ENCODE results near the gene BTK.

The BTK gene

GRCh38 chrX:101393530-101394305, 7.7 kb upstream of the BTK start:
- H3K36me3 ChIP-seq = no peaks in the 10 kb centered on the region
- DNase-seq = no peak
- H3K27me3 ChIP-seq = no peaks in the 10 kb centered on the region
- no peak overlapping the region for H3K27ac ChIP-seq
- H3K9me3 ChIP-seq = no peaks in the 10 kb centered on the region
- H3K4me1 ChIP-seq = peaks cover 0 to 5% (median 0%) of the 10 kb centered on the region in 4 donors
- TF ChIP-seq CTCF (IDR thresholded peaks at IDR 0.05) = no peak
- H3K4me3 ChIP-seq = no peak overlapping the region
- intact Hi-C loops (cut with DNase I; ENCODE audit: low total_unique reads) = no loop called here

GRCh38 chrX:101391831-101392230, 5.8 kb upstream of the BTK start:
- intact Hi-C loops (cut with DNase I; ENCODE audit: low total_unique reads) = no loop called here
- Histone ChIP-seq H3K4me1 (peaks cover 0 to 5% (median 0%) of the 10 kb centered on the region in 4 donors), H3K4me3 (peak overlapping the region; percentile 53 to 56), H3K9me3 (no peaks in the 10 kb centered on the region), H3K27me3 (no peaks in the 10 kb centered on the region), H3K27ac (peak overlapping the region; percentile 72 to 79), H3K36me3 (no peaks in the 10 kb centered on the region)
- no peak for TF ChIP-seq CTCF (IDR thresholded peaks at IDR 0.05)
- DNase-seq = no peak

GRCh38 chrX:101390664-101391525, 4.9 kb upstream of the BTK start, which contains the start of gene RPL36A:
Gene RPL36A (plus strand): TSS chrX:101391011. CDS start chrX:101391044, 33 bp downstream.
- Histone ChIP-seq H3K36me3 (no peaks in the 10 kb centered on the region), H3K4me3 (peak within 1 kb of the TSS; percentile 53 to 56), H3K27me3 (no peaks in the 10 kb centered on the region), H3K9me3 (no peaks in the 10 kb centered on the region), H3K27ac (peak within 1 kb of the TSS; percentile 72 to 79), H3K4me1 (peaks cover 0 to 5% (median 0%) of the 10 kb centered on the region in 4 donors)
- TF ChIP-seq CTCF (IDR thresholded peaks at IDR 0.05) = peak; percentile 48 to 70
- peak; percentile 87 to 89 for DNase-seq
- intact Hi-C loops (cut with DNase I; ENCODE audit: low total_unique reads) = no loop called here

GRCh38 chrX:101388604-101389003, 2.6 kb upstream of the BTK start:
- intact Hi-C loops (cut with DNase I; ENCODE audit: low total_unique reads) = no loop called here
- H3K4me3 ChIP-seq = no peak overlapping the region

GRCh38 chrX:101386542-101386885, 523 bp upstream of the BTK start:
- Histone ChIP-seq H3K4me1 (peaks cover 0 to 1% (median 0%) of the 10 kb centered on the region in 4 donors), H3K4me3 (no peak overlapping the region), H3K27me3 (no peaks in the 10 kb centered on the region), H3K36me3 (no peaks in the 10 kb centered on the region), H3K27ac (no peak overlapping the region), H3K9me3 (no peaks in the 10 kb centered on the region)
- intact Hi-C loops (cut with DNase I; ENCODE audit: low total_unique reads) = no loop called here
- no peak for TF ChIP-seq CTCF (IDR thresholded peaks at IDR 0.05)
- no peak for DNase-seq

More at GRCh38 chrX:101388604-101389003, 2.6 kb upstream of the BTK start:
- no peak overlapping the region for H3K27ac ChIP-seq
- no peaks in the 10 kb centered on the region for H3K9me3 ChIP-seq
- no peak for TF ChIP-seq CTCF (IDR thresholded peaks at IDR 0.05)
- DNase-seq = no peak
- H3K36me3 ChIP-seq = no peaks in the 10 kb centered on the region
- H3K4me1 ChIP-seq = peaks cover 0 to 5% (median 0%) of the 10 kb centered on the region in 4 donors
- H3K27me3 ChIP-seq = no peaks in the 10 kb centered on the region
